ENCODE measurements around the gene FAM240A. TPM values are rescaled to one million over a fixed set of nuclear protein-coding genes. Genes with fewer than 3 reads are reported as not detected.

The FAM240A gene
- total and polyA plus RNA-seq, 4 donors = not detected

- ATAC-seq (ENCODE audit: low FRiP score) (peak; percentile 13), DNase-seq (no peak)
- intact Hi-C loops (cut with DNase I) = no loop called here
- H3K4me1 ChIP-seq (ENCODE audit: control insufficient read depth in 1 of 2, insufficient read depth in 2 of 2, low read length in 2 of 2) = no peaks in the 10 kb centered on the region
- no peaks in the 10 kb centered on the region for H3K27me3 ChIP-seq (ENCODE audit: control insufficient read depth in 1 of 2, insufficient read depth in 2 of 2, low read length in 1 of 2)
- no peaks in the 10 kb centered on the region for H3K36me3 ChIP-seq (ENCODE audit: control insufficient read depth in 1 of 2, insufficient read depth in 2 of 2, low read length in 1 of 2)
- no peak overlapping the region for H3K27ac ChIP-seq (ENCODE audit: low read depth in 1 of 2, low read length in 2 of 2)
- H3K9me3 ChIP-seq (ENCODE audit: control insufficient read depth, low read length) = no peaks in the 10 kb centered on the region
- H3K4me3 ChIP-seq (ENCODE audit: low read length in 2 of 2) = no peak overlapping the region
- WGBS, 2 donors = 75 to 79% methylated on average over 9 of the region's 9 CpGs
Observed at GRCh38 chr3:46615050-46615775, 2.9 kb downstream of the FAM240A start.

GRCh38 chr3:46615976-46616375 is 3.7 kb downstream of the FAM240A start:
- ATAC-seq (ENCODE audit: low FRiP score) (no peak), DNase-seq (no peak)
- no peaks in the 10 kb centered on the region for H3K27me3 ChIP-seq (ENCODE audit: control insufficient read depth in 1 of 2, insufficient read depth in 2 of 2, low read length in 1 of 2)

GRCh38 chr3:46617941-46618340 is 5.6 kb downstream of the FAM240A start:
- no peak overlapping the region for H3K27ac ChIP-seq (ENCODE audit: low read depth in 1 of 2, low read length in 2 of 2)
- DNase-seq (no peak), ATAC-seq (ENCODE audit: low FRiP score) (no peak)
- intact Hi-C loops (cut with DNase I) = no loop called here
- no peaks in the 10 kb centered on the region for H3K36me3 ChIP-seq (ENCODE audit: control insufficient read depth in 1 of 2, insufficient read depth in 2 of 2, low read length in 1 of 2)
- no peaks in the 10 kb centered on the region for H3K4me1 ChIP-seq (ENCODE audit: control insufficient read depth in 1 of 2, insufficient read depth in 2 of 2, low read length in 2 of 2)
- no peak overlapping the region for H3K4me3 ChIP-seq (ENCODE audit: low read length in 2 of 2)
- H3K27me3 ChIP-seq (ENCODE audit: control insufficient read depth in 1 of 2, insufficient read depth in 2 of 2, low read length in 1 of 2) = no peaks in the 10 kb centered on the region
- 83 to 84% methylated on average over 3 of the region's 3 CpGs for WGBS, 2 donors
- H3K9me3 ChIP-seq (ENCODE audit: control insufficient read depth, low read length) = no peaks in the 10 kb centered on the region

More at GRCh38 chr3:46615976-46616375, 3.7 kb downstream of the FAM240A start:
- no peak overlapping the region for H3K27ac ChIP-seq (ENCODE audit: low read depth in 1 of 2, low read length in 2 of 2)
- H3K9me3 ChIP-seq (ENCODE audit: control insufficient read depth, low read length) = no peaks in the 10 kb centered on the region
- WGBS, 2 donors = 52 to 62% methylated on average over 3 of the region's 3 CpGs
- intact Hi-C loops (cut with DNase I) = no loop called here
- H3K4me3 ChIP-seq (ENCODE audit: low read length in 2 of 2) = no peak overlapping the region
- no peaks in the 10 kb centered on the region for H3K36me3 ChIP-seq (ENCODE audit: control insufficient read depth in 1 of 2, insufficient read depth in 2 of 2, low read length in 1 of 2)
- no peaks in the 10 kb centered on the region for H3K4me1 ChIP-seq (ENCODE audit: control insufficient read depth in 1 of 2, insufficient read depth in 2 of 2, low read length in 2 of 2)

GRCh38 chr3:46619845-46620778 is 7.8 kb downstream of the FAM240A start:
- Histone ChIP-seq H3K4me3 (ENCODE audit: low read length in 2 of 2) (no peak overlapping the region), H3K36me3 (ENCODE audit: control insufficient read depth in 1 of 2, insufficient read depth in 2 of 2, low read length in 1 of 2) (no peaks in the 10 kb centered on the region), H3K4me1 (ENCODE audit: control insufficient read depth in 1 of 2, insufficient read depth in 2 of 2, low read length in 2 of 2) (no peaks in the 10 kb centered on the region), H3K9me3 (ENCODE audit: control insufficient read depth, low read length) (no peaks in the 10 kb centered on the region), H3K27ac (ENCODE audit: low read depth in 1 of 2, low read length in 2 of 2) (no peak overlapping the region), H3K27me3 (ENCODE audit: control insufficient read depth in 1 of 2, insufficient read depth in 2 of 2, low read length in 1 of 2) (no peaks in the 10 kb centered on the region)
- ATAC-seq (ENCODE audit: low FRiP score) (no peak), DNase-seq (no peak)
- intact Hi-C loops (cut with DNase I) = no loop called here
- WGBS, 2 donors = 46 to 51% methylated on average over 8 of the region's 8 CpGs

- Histone ChIP-seq H3K27ac (ENCODE audit: low read depth in 1 of 2, low read length in 2 of 2) (no peak overlapping the region), H3K4me1 (ENCODE audit: control insufficient read depth in 1 of 2, insufficient read depth in 2 of 2, low read length in 2 of 2) (no peaks in the 10 kb centered on the region), H3K36me3 (ENCODE audit: control insufficient read depth in 1 of 2, insufficient read depth in 2 of 2, low read length in 1 of 2) (no peaks in the 10 kb centered on the region), H3K4me3 (ENCODE audit: low read length in 2 of 2) (no peak overlapping the region), H3K27me3 (ENCODE audit: control insufficient read depth in 1 of 2, insufficient read depth in 2 of 2, low read length in 1 of 2) (no peaks in the 10 kb centered on the region), H3K9me3 (ENCODE audit: control insufficient read depth, low read length) (no peaks in the 10 kb centered on the region)
- intact Hi-C loops (cut with DNase I) = no loop called here
- WGBS, 2 donors = 10 to 14% methylated on average over 2 of the region's 2 CpGs
- ATAC-seq (ENCODE audit: low FRiP score) = no peak
- no peak for DNase-seq
Observed at GRCh38 chr3:46624533-46624932, 12.2 kb downstream of the FAM240A start.

- WGBS, 2 donors = 79 to 81% methylated on average over 3 of the region's 3 CpGs
- ATAC-seq (ENCODE audit: low FRiP score) (no peak), DNase-seq (no peak)
- Histone ChIP-seq H3K4me3 (ENCODE audit: low read length in 2 of 2) (no peak overlapping the region), H3K36me3 (ENCODE audit: control insufficient read depth in 1 of 2, insufficient read depth in 2 of 2, low read length in 1 of 2) (no peaks in the 10 kb centered on the region), H3K27me3 (ENCODE audit: control insufficient read depth in 1 of 2, insufficient read depth in 2 of 2, low read length in 1 of 2) (no peaks in the 10 kb centered on the region), H3K27ac (ENCODE audit: low read depth in 1 of 2, low read length in 2 of 2) (no peak overlapping the region), H3K9me3 (ENCODE audit: control insufficient read depth, low read length) (no peaks in the 10 kb centered on the region), H3K4me1 (ENCODE audit: control insufficient read depth in 1 of 2, insufficient read depth in 2 of 2, low read length in 2 of 2) (no peaks in the 10 kb centered on the region)
- intact Hi-C loops (cut with DNase I) = no loop called here
Observed at GRCh38 chr3:46624975-46625490, 12.7 kb downstream of the FAM240A start.

GRCh38 chr3:46626039-46626438 is 13.7 kb downstream of the FAM240A start:
- intact Hi-C loops (cut with DNase I) = no loop called here
- no peaks in the 10 kb centered on the region for H3K27me3 ChIP-seq (ENCODE audit: control insufficient read depth in 1 of 2, insufficient read depth in 2 of 2, low read length in 1 of 2)
- H3K36me3 ChIP-seq (ENCODE audit: control insufficient read depth in 1 of 2, insufficient read depth in 2 of 2, low read length in 1 of 2) = no peaks in the 10 kb centered on the region
- H3K27ac ChIP-seq (ENCODE audit: low read depth in 1 of 2, low read length in 2 of 2) = no peak overlapping the region
- WGBS, 2 donors = 89 to 90% methylated on average over 4 of the region's 4 CpGs
- H3K4me3 ChIP-seq (ENCODE audit: low read length in 2 of 2) = no peak overlapping the region
- ATAC-seq (ENCODE audit: low FRiP score) (no peak), DNase-seq (no peak)
- H3K4me1 ChIP-seq (ENCODE audit: control insufficient read depth in 1 of 2, insufficient read depth in 2 of 2, low read length in 2 of 2) = no peaks in the 10 kb centered on the region
- H3K9me3 ChIP-seq (ENCODE audit: control insufficient read depth, low read length) = no peaks in the 10 kb centered on the region

- WGBS, 2 donors = 96 to 99% methylated on average over 1 of the region's 1 CpG
- no peak overlapping the region for H3K27ac ChIP-seq (ENCODE audit: low read depth in 1 of 2, low read length in 2 of 2)
- DNase-seq = no peak
- no peak overlapping the region for H3K4me3 ChIP-seq (ENCODE audit: low read length in 2 of 2)
- H3K4me1 ChIP-seq (ENCODE audit: control insufficient read depth in 1 of 2, insufficient read depth in 2 of 2, low read length in 2 of 2) = no peaks in the 10 kb centered on the region
- H3K36me3 ChIP-seq (ENCODE audit: control insufficient read depth in 1 of 2, insufficient read depth in 2 of 2, low read length in 1 of 2) = no peaks in the 10 kb centered on the region
- intact Hi-C loops (cut with DNase I) = no loop called here
- no peaks in the 10 kb centered on the region for H3K27me3 ChIP-seq (ENCODE audit: control insufficient read depth in 1 of 2, insufficient read depth in 2 of 2, low read length in 1 of 2)
- ATAC-seq (ENCODE audit: low FRiP score) = no peak
- no peaks in the 10 kb centered on the region for H3K9me3 ChIP-seq (ENCODE audit: control insufficient read depth, low read length)
Observed at GRCh38 chr3:46627078-46627477, 14.8 kb downstream of the FAM240A start.

Data from aorta (tissue), 5 donors.